ENCODE measurements around the gene DNMT1. TPM values are rescaled to one million over a fixed set of nuclear protein-coding genes. Genes with fewer than 3 reads are reported as not detected.

DNMT1 gene
- total RNA-seq, 1 experiment from 2014 or later: 168 TPM

- DNase-seq (ENCODE audit: low read depth, low spot score) (no peak), ATAC-seq (peak; percentile 80)
- Histone ChIP-seq H3K4me3 (ENCODE audit: low read depth in 2 of 2, low read length in 2 of 2) (peak overlapping the region; percentile 82 to 91), H3K27ac (ENCODE audit: low read length) (peak overlapping the region; percentile 94), H3K9me3 (ENCODE audit: control insufficient read depth, insufficient read depth, low read depth, low read length) (no peaks in the 10 kb centered on the region), H3K4me1 (ENCODE audit: control insufficient read depth, insufficient read depth, low read length) (peaks cover 22% of the 10 kb centered on the region; the same call in 1 of the 2 replicates), H3K36me3 (ENCODE audit: control insufficient read depth, insufficient read depth, low read length) (no peaks in the 10 kb centered on the region; the same call in 1 of the 2 replicates), H3K27me3 (ENCODE audit: control insufficient read depth, insufficient read depth, low read length) (no peaks in the 10 kb centered on the region)
- POLR2A ChIA-PET: interaction anchor here (0.6 to 0.7 kb wide), 3 partner anchors 25 to 194 kb away, joined by 3 to 6 read pairs (median 5); no protein-coding TSS in a partner anchor
- intact Hi-C loops (cut with micrococcal nuclease; ENCODE audit: unreplicated experiment): no loop called here
- BruUV-seq (replicated peaks): TSS peak; percentile 89
- CTCF ChIA-PET: no interaction called here
- in situ Hi-C loops (cut with HindIII; ENCODE audit: low pct_unique_long_range_greater_than_20kb, low sequenced_read_pairs): no loop called here
- TF ChIP-seq TCF7L2 (IDR thresholded peaks at IDR 0.05; ENCODE audit: low read depth, low read length) (no peak), SIN3A (IDR thresholded peaks at IDR 0.05; ENCODE audit: borderline replicate concordance, insufficient read depth, low read depth, low read length) (no peak), CTCF (IDR thresholded peaks at IDR 0.05) (no peak), POLR2AphosphoS5 (IDR thresholded peaks at IDR 0.05; ENCODE audit: low read depth, low read length) (no peak), REST (IDR thresholded peaks at IDR 0.05; ENCODE audit: insufficient read depth in 1 of 2, low read depth in 2 of 2, low read length in 1 of 2) (no peak)
Observed at GRCh38 chr19:10193790-10194499, 808 bp downstream of the DNMT1 start.

GRCh38 chr19:10192922-10193321 is 1.8 kb downstream of the DNMT1 start:
- TF ChIP-seq REST (IDR thresholded peaks at IDR 0.05; ENCODE audit: insufficient read depth in 1 of 2, low read depth in 2 of 2, low read length in 1 of 2) (no peak), POLR2AphosphoS5 (IDR thresholded peaks at IDR 0.05; ENCODE audit: low read depth, low read length) (no peak), CTCF (IDR thresholded peaks at IDR 0.05) (no peak), TCF7L2 (IDR thresholded peaks at IDR 0.05; ENCODE audit: low read depth, low read length) (no peak), SIN3A (IDR thresholded peaks at IDR 0.05; ENCODE audit: borderline replicate concordance, insufficient read depth, low read depth, low read length) (no peak)
- Histone ChIP-seq H3K4me3 (ENCODE audit: low read depth in 2 of 2, low read length in 2 of 2) (peak overlapping the region; percentile 82 to 91; a peak in 3 of 4 replicates), H3K27ac (ENCODE audit: low read length) (peak overlapping the region; percentile 94), H3K36me3 (ENCODE audit: control insufficient read depth, insufficient read depth, low read length) (no peaks in the 10 kb centered on the region; the same call in 1 of the 2 replicates), H3K27me3 (ENCODE audit: control insufficient read depth, insufficient read depth, low read length) (no peaks in the 10 kb centered on the region), H3K9me3 (ENCODE audit: control insufficient read depth, insufficient read depth, low read depth, low read length) (no peaks in the 10 kb centered on the region), H3K4me1 (ENCODE audit: control insufficient read depth, insufficient read depth, low read length) (peaks cover 22% of the 10 kb centered on the region; the same call in 1 of the 2 replicates)
- POLR2A ChIA-PET: no interaction called here
- CTCF ChIA-PET: no interaction called here
- in situ Hi-C loops (cut with HindIII; ENCODE audit: low pct_unique_long_range_greater_than_20kb, low sequenced_read_pairs): no loop called here
- DNase-seq (ENCODE audit: low read depth, low spot score): no peak
- BruUV-seq (replicated peaks): no TSS peak
- intact Hi-C loops (cut with micrococcal nuclease; ENCODE audit: unreplicated experiment): no loop called here
- no peak for ATAC-seq
